Stimulated activated CD8-positive, alpha-beta memory T cell treated with anti-CD3 and anti-CD28 coated beads, Interleukin-2, amount 100 ng/mL, for 1 hour (primary cell): ENCODE results near the gene SRL.
"Not testable (repeated sequence)": the region's sequence is repeated elsewhere in the genome, so short reads cannot be mapped to it uniquely, and the experiment has no call there.

ENCODE experiments used
- DNase-seq, 2 donors: peaks; one replicate each; pipeline ENCODE4 v3.0.0-alpha.2; 2020; ENCODE audit warnings: low read depth in 2 of 2

Gene SRL

GRCh38 chr16:4166821-4167220, 75.1 kb downstream of the SRL start:
- no peak for DNase-seq

DNA sequence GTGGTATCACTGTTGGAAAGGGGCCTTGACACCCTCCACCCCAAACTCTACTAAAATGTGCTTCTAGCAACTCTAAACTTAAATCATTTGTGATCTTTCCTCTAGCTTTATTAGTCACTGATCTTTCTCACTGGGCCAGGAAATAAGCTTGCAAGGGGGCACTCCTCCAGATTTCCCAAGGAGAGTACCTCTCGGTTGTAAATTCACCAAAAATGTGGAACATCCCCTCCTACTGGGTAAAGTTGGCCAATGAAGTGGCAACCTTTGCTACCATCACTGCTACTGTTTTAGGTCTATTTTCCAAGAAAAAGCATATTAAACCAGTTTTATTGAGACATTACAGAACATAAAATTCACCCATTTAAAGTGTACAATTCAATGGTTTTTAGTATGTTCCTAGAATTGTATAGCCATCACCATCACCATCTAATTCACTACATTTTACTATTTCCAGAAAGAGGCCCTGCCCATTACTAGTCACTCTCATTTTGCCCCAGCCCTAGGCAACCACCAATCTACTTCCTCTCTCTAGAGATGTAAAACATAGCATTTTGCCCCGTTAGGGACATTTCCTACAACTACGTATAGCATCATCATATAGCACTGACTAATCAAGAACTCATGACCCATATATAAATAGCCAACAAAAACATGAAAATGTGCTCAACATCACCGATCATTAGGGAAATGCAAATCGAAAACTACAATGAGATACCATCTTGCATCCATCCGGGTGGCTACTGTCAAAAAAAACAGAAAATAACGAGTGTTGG, 81.0 kb downstream of the SRL start:
- no peak for DNase-seq

GRCh38 chr16:4159726-4160125, 82.2 kb downstream of the SRL start:
- DNase-seq, result no peak

DNA sequence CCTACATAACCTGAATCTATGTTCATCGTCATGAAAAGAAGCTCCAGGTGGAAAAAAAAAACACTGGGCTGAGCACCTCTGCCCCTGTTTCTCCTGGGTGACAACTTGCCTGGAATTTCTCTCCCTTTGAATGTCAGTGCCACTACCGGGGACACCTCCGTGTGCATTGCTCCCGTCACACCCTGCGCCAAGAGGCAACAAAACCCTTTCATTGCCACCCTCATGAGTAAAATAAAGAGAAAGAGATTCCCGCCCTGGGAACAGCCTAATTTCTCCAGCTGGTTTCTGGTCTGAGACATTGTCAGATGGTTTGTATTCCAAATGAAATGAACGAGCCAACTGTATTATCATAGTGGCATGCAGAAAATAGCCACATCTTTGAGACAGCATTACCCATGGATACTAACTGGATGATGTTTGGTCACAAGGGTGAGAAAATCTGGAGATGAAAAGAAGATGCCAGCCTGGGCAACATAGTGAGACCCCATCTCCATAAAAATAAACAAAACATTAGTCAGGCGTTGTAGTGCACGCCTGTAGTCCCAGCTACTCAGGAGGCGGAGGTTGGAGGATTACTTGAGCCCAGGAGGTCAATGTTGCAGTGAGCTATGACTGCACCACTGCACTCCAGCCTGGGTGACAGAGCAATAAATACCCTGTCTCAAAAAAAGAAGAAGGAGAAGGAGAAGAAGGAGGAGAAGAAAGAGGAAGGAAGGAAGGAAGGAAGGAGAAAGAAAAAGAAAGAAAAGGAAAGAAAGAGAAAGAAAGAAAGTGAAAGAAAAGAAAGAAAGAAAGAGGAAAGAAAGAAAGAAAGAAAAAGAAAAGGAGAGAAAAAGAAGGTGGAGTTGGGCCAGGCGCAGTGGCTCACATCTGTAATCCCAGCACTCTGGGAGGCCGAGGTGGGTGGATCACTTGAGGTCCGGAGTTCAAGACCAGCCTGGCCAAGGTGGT, 83.5 kb downstream of the SRL start:
- no peak for DNase-seq

DNA sequence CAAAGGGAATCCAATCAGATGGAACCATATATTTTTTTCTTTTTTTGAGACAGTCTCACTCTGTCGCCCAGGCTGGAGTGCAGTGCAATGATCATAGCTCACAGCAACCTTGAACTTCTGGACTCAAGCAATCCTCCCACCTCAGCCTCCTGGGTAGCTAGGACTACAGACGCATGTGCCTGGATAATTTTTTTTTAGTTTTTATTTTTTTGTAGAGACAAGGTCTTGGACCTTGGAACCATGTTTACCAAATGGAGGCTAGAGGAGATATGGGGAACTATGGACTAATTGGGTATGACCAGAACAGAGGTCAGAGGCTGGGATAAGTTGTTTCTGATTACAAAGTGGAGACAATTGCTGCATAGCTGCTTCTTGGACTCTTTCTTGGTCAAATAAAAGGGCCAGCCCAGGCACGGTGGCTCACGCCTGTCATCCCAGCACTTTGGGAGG, 84.5 kb downstream of the SRL start:
- no peak for DNase-seq

DNA sequence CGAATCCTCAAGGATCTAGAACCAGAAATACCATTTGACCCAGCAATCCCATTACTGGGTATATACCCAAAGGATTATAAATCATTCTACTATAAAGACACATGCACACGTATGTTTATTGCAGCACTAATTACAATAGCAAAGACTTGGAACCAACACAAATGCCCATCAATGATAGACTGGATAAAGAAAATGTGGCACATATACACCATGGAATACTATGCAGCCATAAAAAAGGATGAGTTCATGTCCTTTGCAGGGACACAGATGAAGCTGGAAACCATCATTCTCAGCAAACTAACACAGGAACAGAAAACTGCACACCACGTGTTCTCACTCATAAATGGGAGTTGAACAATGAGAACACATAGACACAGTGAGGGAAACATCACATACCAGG, 85.4 kb downstream of the SRL start:
- not testable (repeated sequence) for DNase-seq

DNA sequence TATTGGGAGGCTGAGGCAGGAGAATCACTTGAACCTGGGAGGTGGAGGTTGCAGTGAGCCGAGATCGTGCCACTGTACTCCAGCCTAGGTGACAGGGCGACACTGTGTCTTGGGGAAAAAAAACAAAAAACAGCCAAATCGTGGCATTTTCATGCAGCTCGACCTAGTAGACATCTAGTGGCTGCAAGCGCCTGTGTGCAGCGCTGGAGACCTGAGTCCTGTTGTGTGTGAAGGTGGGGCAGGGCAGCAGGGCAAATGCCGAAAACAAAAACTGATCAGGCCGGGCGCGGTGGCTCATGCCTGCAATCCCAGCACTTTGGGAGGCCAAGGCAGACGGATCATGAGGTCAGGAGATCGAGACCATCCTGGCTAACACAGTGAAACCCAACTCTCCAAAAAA, 88.5 kb downstream of the SRL start:
- DNase-seq, result not testable (repeated sequence)

- DNase-seq, result no peak
Observed at GRCh38 chr16:4152267-4152666, 89.6 kb downstream of the SRL start.

- no peak for DNase-seq
Observed at GRCh38 chr16:4147236-4147635, 94.6 kb downstream of the SRL start.

- DNase-seq, result peak in 1 of 2 donors; percentile 1
Observed at GRCh38 chr16:4142268-4142667, 99.6 kb downstream of the SRL start.

GRCh38 chr16:4141604-4142003, 100.3 kb downstream of the SRL start:
- DNase-seq, result no peak

- DNase-seq, result no peak
Observed at GRCh38 chr16:4140652-4141051, 101.2 kb downstream of the SRL start.

GRCh38 chr16:4139968-4140367, 101.9 kb downstream of the SRL start:
- no peak for DNase-seq
